NB4 (cell line): ENCODE measurements around the gene JRKL.

Source experiments
- DNase-seq: peaks from one replicate; pipeline ENCODE4 v3.0.0; 2010; ENCODE audit warnings: low read depth
- H3K4me3 ChIP-seq: one replicate; pipeline ENCODE4 v1.5.1; 2011; ENCODE audit warnings: mild to moderate bottlenecking, low read depth, low read length, moderate library complexity
- MYC ChIP-seq: IDR thresholded peaks from 2 replicates; pipeline ENCODE4 v1.6.1; 2011; ENCODE audit warnings: low read depth, low read length
- POLR2A ChIP-seq: IDR thresholded peaks from 2 replicates; pipeline ENCODE4 v1.6.1; 2011; ENCODE audit warnings: mild to moderate bottlenecking; ENCODE audit not compliant: insufficient read length; ENCODE audit errors: extremely low read depth
- TF ChIP-seq, protein P1 (sequence below): IDR thresholded peaks from 2 replicates; pipeline ENCODE4 v1.6.1; 2011; ENCODE audit warnings: low read depth, low read length
- TF ChIP-seq, protein P2 (sequence below): IDR thresholded peaks from one replicate; pipeline ENCODE4 v1.5.1; 2012; ENCODE audit warnings: low read depth, low read length

The JRKL gene

GRCh38 chr11:96389720-96390487 is at the start of gene JRKL, which contains the start of gene CCDC82:
Gene JRKL (plus strand): TSS chr11:96390013. CDS start chr11:96390650, 637 bp downstream.
Gene CCDC82 (minus strand): TSS chr11:96389912. CDS start chr11:96384747, 5,165 bp downstream.
- peak within 1 kb of the TSS; percentile 79 for H3K4me3 ChIP-seq
- TF ChIP-seq, protein P1, sequence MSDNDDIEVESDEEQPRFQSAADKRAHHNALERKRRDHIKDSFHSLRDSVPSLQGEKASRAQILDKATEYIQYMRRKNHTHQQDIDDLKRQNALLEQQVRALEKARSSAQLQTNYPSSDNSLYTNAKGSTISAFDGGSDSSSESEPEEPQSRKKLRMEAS: peak; percentile 54
- peak; percentile 47 for TF ChIP-seq MYC
- TF ChIP-seq, protein P2, sequence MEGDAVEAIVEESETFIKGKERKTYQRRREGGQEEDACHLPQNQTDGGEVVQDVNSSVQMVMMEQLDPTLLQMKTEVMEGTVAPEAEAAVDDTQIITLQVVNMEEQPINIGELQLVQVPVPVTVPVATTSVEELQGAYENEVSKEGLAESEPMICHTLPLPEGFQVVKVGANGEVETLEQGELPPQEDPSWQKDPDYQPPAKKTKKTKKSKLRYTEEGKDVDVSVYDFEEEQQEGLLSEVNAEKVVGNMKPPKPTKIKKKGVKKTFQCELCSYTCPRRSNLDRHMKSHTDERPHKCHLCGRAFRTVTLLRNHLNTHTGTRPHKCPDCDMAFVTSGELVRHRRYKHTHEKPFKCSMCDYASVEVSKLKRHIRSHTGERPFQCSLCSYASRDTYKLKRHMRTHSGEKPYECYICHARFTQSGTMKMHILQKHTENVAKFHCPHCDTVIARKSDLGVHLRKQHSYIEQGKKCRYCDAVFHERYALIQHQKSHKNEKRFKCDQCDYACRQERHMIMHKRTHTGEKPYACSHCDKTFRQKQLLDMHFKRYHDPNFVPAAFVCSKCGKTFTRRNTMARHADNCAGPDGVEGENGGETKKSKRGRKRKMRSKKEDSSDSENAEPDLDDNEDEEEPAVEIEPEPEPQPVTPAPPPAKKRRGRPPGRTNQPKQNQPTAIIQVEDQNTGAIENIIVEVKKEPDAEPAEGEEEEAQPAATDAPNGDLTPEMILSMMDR: no peak
- peak; percentile 95 for TF ChIP-seq POLR2A
- DNase-seq: peak; percentile 98

DNA sequence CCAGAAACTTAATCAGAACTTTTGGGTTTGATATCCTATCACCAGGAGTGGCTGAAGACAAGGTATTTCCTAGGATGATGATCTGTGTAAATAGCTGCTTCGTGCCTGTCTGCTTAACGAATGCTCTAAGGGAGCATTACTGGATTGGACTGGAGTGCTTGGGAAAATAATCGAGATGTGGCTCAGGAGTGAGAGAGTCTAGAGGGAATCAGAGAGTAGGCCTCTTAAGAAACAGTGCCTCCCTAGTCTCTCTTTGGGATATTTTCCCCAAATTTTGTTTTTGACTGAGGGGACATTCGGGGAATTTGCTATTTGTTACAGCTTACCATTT is 49.3 kb upstream of the JRKL start:
- H3K4me3 ChIP-seq: no peak overlapping the region
- no peak for DNase-seq
- TF ChIP-seq POLR2A (no peak), MYC (no peak)
- TF ChIP-seq, protein P2: no peak
- TF ChIP-seq, protein P1: no peak

GRCh38 chr11:96341211-96342013 is 48.4 kb upstream of the JRKL start:
- peak overlapping the region; percentile 86 for H3K4me3 ChIP-seq
- TF ChIP-seq, protein P2: peak; percentile 17
- TF ChIP-seq MYC: no peak
- TF ChIP-seq POLR2A: no peak
- TF ChIP-seq, protein P1: no peak
- peak; percentile 43 for DNase-seq

GRCh38 chr11:96342014-96342960 is 47.5 kb upstream of the JRKL start:
- TF ChIP-seq, protein P1: no peak
- TF ChIP-seq MYC (no peak), POLR2A (no peak)
- TF ChIP-seq, protein P2: no peak
- DNase-seq: no peak
- peak overlapping the region; percentile 86 for H3K4me3 ChIP-seq

DNA sequence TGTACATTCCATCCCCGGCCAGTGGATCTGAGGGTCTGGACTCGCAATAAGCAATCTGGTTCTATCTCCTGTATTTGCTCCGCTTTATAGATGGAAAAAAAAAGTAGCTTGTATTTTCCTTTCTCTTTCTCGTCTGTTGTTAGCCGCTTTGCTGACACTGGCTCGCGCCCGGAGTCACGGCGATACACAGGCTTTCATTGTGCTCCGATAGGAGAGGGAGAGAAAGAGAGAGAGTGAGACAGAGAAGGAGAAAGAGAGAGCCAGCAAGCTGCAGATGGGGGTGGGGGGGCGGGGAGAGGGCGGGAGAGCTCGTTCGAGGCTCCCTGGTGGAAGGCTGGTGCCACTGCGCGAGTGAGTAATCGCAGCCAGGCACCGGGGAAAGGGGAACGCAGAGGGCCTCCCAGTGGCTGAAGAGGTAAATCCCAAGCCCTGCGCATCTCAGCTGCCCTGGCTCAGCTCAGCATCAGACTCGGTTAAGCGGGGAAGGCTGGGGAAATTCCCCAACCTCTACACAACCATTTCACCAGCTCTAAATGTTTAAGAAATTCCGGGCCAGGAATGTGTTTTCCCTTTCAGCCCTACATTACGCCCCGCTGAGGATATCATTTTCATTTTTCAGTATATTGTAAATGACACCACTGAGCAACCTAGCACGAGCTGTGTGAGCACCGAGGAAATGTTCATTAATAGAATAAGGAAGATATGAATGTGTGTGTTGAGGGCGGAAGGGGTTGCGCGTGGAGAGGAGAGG is 46.7 kb upstream of the JRKL start, which contains the start of gene MAML2:
Gene MAML2, minus strand, starts transcription at position 235 of the 751 bp plus-strand sequence. CDS start 1,300 bp downstream, outside the sequence.
- DNase-seq: peak; percentile 95
- H3K4me3 ChIP-seq: peak within 1 kb of the TSS; percentile 86
- TF ChIP-seq POLR2A (no peak), MYC (peak; percentile 33; the same call in 1 of the 2 replicates)
- TF ChIP-seq, protein P2: peak; percentile 96
